ENCODE data around the gene UBE2E3. TPM values are rescaled to one million over a fixed set of nuclear protein-coding genes. Genes with fewer than 3 reads are reported as not detected.

Gene UBE2E3
- total RNA-seq, 4 donors from 2014 or later: 55.5 to 131 (median 99.0) TPM

- H3K27me3 ChIP-seq: no peaks in the 10 kb centered on the region
- no peak overlapping the region for H3K4me3 ChIP-seq
- WGBS, 2 donors: 48 to 56% methylated on average over 3 of the region's 3 CpGs
- DNase-seq (ENCODE audit: low spot score in 2 of 2): no peak
- no peak for TF ChIP-seq CTCF (IDR thresholded peaks at IDR 0.05)
- no peak for TF ChIP-seq EP300 (IDR thresholded peaks at IDR 0.05)
- TF ChIP-seq POLR2A (IDR thresholded peaks at IDR 0.05): no peak
- no peaks in the 10 kb centered on the region for H3K36me3 ChIP-seq
- H3K9me3 ChIP-seq: no peaks in the 10 kb centered on the region
- peaks cover 0 to 47% (median 3%) of the 10 kb centered on the region in 4 donors for H3K4me1 ChIP-seq
- H3K27ac ChIP-seq: no peak overlapping the region
These were observed 42.2 kb downstream of the UBE2E3 start for GRCh38 chr2:181022652-181023051.

GRCh38 chr2:181025004-181025403, 44.6 kb downstream of the UBE2E3 start:
- Histone ChIP-seq H3K27me3 (no peaks in the 10 kb centered on the region), H3K36me3 (no peaks in the 10 kb centered on the region), H3K4me1 (peaks cover 0 to 37% (median 3%) of the 10 kb centered on the region in 4 donors), H3K9me3 (no peaks in the 10 kb centered on the region), H3K27ac (no peak overlapping the region), H3K4me3 (no peak overlapping the region)
- TF ChIP-seq POLR2A (IDR thresholded peaks at IDR 0.05) (no peak), EP300 (IDR thresholded peaks at IDR 0.05) (no peak), CTCF (IDR thresholded peaks at IDR 0.05) (no peak)
- no peak for DNase-seq (ENCODE audit: low spot score in 2 of 2)
- WGBS, 2 donors: 37 to 47% methylated on average over 3 of the region's 3 CpGs

- Histone ChIP-seq H3K36me3 (no peaks in the 10 kb centered on the region), H3K4me3 (no peak overlapping the region), H3K4me1 (peaks cover 0 to 5% (median 0%) of the 10 kb centered on the region in 4 donors), H3K9me3 (no peaks in the 10 kb centered on the region), H3K27ac (no peak overlapping the region), H3K27me3 (no peaks in the 10 kb centered on the region)
- WGBS, 2 donors: 81 to 84% methylated on average over 2 of the region's 2 CpGs
- DNase-seq (ENCODE audit: low spot score in 2 of 2): no peak
- TF ChIP-seq EP300 (IDR thresholded peaks at IDR 0.05) (no peak), POLR2A (IDR thresholded peaks at IDR 0.05) (no peak), CTCF (IDR thresholded peaks at IDR 0.05) (no peak)
These were observed 56.0 kb downstream of the UBE2E3 start for GRCh38 chr2:181036445-181036844.

GRCh38 chr2:181036848-181037603, 56.6 kb downstream of the UBE2E3 start:
- no peak for DNase-seq (ENCODE audit: low spot score in 2 of 2)
- Histone ChIP-seq H3K9me3 (no peaks in the 10 kb centered on the region), H3K27ac (no peak overlapping the region), H3K27me3 (no peaks in the 10 kb centered on the region), H3K36me3 (no peaks in the 10 kb centered on the region), H3K4me1 (peaks cover 0 to 11% (median 0%) of the 10 kb centered on the region in 4 donors), H3K4me3 (no peak overlapping the region)
- WGBS, 2 donors: 80 to 87% methylated on average over 4 of the region's 4 CpGs
- TF ChIP-seq EP300 (IDR thresholded peaks at IDR 0.05) (no peak), CTCF (IDR thresholded peaks at IDR 0.05) (no peak), POLR2A (IDR thresholded peaks at IDR 0.05) (no peak)

GRCh38 chr2:181037922-181038321, 57.5 kb downstream of the UBE2E3 start:
- H3K27ac ChIP-seq: no peak overlapping the region
- H3K9me3 ChIP-seq: no peaks in the 10 kb centered on the region
- H3K27me3 ChIP-seq: no peaks in the 10 kb centered on the region
- no peak overlapping the region for H3K4me3 ChIP-seq
- DNase-seq (ENCODE audit: low spot score in 2 of 2): no peak
- no peak for TF ChIP-seq CTCF (IDR thresholded peaks at IDR 0.05)
- 81 to 90% methylated on average over 1 of the region's 1 CpG for WGBS, 2 donors
- no peaks in the 10 kb centered on the region for H3K36me3 ChIP-seq
- H3K4me1 ChIP-seq: peaks cover 0 to 16% (median 0%) of the 10 kb centered on the region in 4 donors
